GM21447 (cell line): ENCODE measurements around the gene IL17RA.
A peak's percentile ranks its signal among the peaks of the same experiment; 100 is the strongest.

Source experiments
- ATAC-seq: cut with Tn5 transposase; IDR thresholded peaks from one replicate; pipeline ENCODE4 v1.9.1; 2021; ENCODE audit not compliant: unreplicated experiment

The IL17RA gene

GRCh38 chr22:17106161-17106784 lies 21.5 kb downstream of the IL17RA start:
- peak; percentile 53 for ATAC-seq

- peak; percentile 61 for ATAC-seq
Observed at GRCh38 chr22:17106785-17107546, 22.2 kb downstream of the IL17RA start.

GRCh38 chr22:17107547-17107810 lies 22.7 kb downstream of the IL17RA start:
- no peak for ATAC-seq

- ATAC-seq: no peak
Observed at GRCh38 chr22:17108256-17109112, 23.7 kb downstream of the IL17RA start.

GRCh38 chr22:17109113-17109865 lies 24.5 kb downstream of the IL17RA start:
- no peak for ATAC-seq

- no peak for ATAC-seq
Observed at GRCh38 chr22:17109976-17110375, 25.2 kb downstream of the IL17RA start.

- ATAC-seq: no peak
Observed at GRCh38 chr22:17110791-17111550, 26.2 kb downstream of the IL17RA start.

- no peak for ATAC-seq
Observed at GRCh38 chr22:17112491-17113042, 27.8 kb downstream of the IL17RA start.

GRCh38 chr22:17113600-17113999 lies 28.8 kb downstream of the IL17RA start:
- ATAC-seq: no peak

GRCh38 chr22:17114173-17114897 lies 29.5 kb downstream of the IL17RA start:
- no peak for ATAC-seq

GRCh38 chr22:17114898-17115235 lies 30.1 kb downstream of the IL17RA start:
- ATAC-seq: no peak

- no peak for ATAC-seq
Observed at GRCh38 chr22:17115236-17115635, 30.4 kb downstream of the IL17RA start.

- no peak for ATAC-seq
Observed at GRCh38 chr22:17115945-17116565, 31.3 kb downstream of the IL17RA start.

GRCh38 chr22:17116572-17117330 lies 32.0 kb downstream of the IL17RA start:
- ATAC-seq: no peak

GRCh38 chr22:17117400-17117799 lies 32.6 kb downstream of the IL17RA start:
- no peak for ATAC-seq

GRCh38 chr22:17117890-17118289 lies 33.1 kb downstream of the IL17RA start:
- no peak for ATAC-seq

GRCh38 chr22:17118342-17118741 lies 33.5 kb downstream of the IL17RA start:
- no peak for ATAC-seq

GRCh38 chr22:17119481-17120202 lies 34.8 kb downstream of the IL17RA start:
- no peak for ATAC-seq
